SK-N-MC (cell line): ENCODE measurements around the gene CD36.

ENCODE experiments used
- DNase-seq: peaks from one replicate; pipeline ENCODE4 v3.0.0-alpha.2; 2011; ENCODE audit warnings: low read depth, low spot score
- H3K27ac ChIP-seq: fragments of 200-600 bp; sonication (generic); 2 replicates; pipeline ENCODE4 v1.5.1; 2016; ENCODE audit warnings: mixed run types
- H3K36me3 ChIP-seq: fragments of 200-600 bp; sonication (generic); 2 replicates; pipeline ENCODE4 v1.6.1; 2017; ENCODE audit warnings: antibody characterized with exemption, low read length, mixed read lengths; ENCODE audit not compliant: insufficient read depth
- H3K4me3 ChIP-seq: fragments of 200-600 bp; sonication (generic); 2 replicates; pipeline ENCODE4 v1.5.1; 2016
- H3K9ac ChIP-seq: fragments of 200-600 bp; sonication (generic); 2 replicates; pipeline ENCODE4 v1.8.0; 2017; ENCODE audit warnings: mixed run types, mixed read lengths; ENCODE audit not compliant: insufficient read length
- H3K9me3 ChIP-seq: fragments of 200-600 bp; sonication (generic); 2 replicates; pipeline ENCODE4 v1.6.1; 2017; ENCODE audit warnings: low read depth, mild to moderate bottlenecking, antibody characterized with exemption, low read length, moderate library complexity, mixed read lengths
- EZH2 ChIP-seq: fragments of 200-600 bp; sonication (generic); IDR thresholded peaks from one replicate; pipeline ENCODE4 v1.6.1; 2017; ENCODE audit warnings: antibody characterized with exemption
- FOXP2 ChIP-seq: optimal IDR thresholded peaks from 2 replicates; pipeline ENCODE3; 2011; ENCODE audit warnings: mild to moderate bottlenecking, moderate library complexity; ENCODE audit not compliant: insufficient read depth; ENCODE audit errors: extremely low read length, control extremely low read depth
- POLR2AphosphoS5 ChIP-seq: IDR thresholded peaks from 2 replicates; pipeline ENCODE4 v1.6.1; 2012; ENCODE audit warnings: mild to moderate bottlenecking, low read depth, low read length, borderline replicate concordance

The CD36 gene

DNA sequence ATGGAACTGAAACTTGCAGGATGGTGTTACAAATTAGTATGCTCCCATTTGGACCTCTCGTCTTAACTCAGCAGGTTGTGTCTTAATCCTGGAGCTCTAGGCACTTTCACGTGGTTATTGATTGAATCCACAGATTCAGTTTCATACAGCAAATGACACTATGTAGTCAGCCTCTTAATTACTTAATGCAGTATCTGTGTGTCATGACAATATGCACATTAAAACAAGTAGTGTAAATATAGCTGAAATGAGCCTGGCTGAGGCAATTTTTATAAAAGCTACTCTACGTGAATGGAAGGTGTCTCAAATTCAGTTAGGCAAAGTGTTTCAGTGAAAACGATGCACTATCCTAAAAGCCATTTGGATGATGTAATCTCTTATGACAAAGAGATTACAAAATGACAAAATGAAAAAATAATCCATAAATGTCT, 86.8 kb downstream of the CD36 start:
- Histone ChIP-seq H3K27ac (no peak overlapping the region), H3K9ac (no peak overlapping the region), H3K4me3 (no peak overlapping the region), H3K9me3 (no peaks in the 10 kb centered on the region), H3K36me3 (no peaks in the 10 kb centered on the region)
- no peak for DNase-seq
- TF ChIP-seq POLR2AphosphoS5 = no peak
- TF ChIP-seq FOXP2 = no peak
- no peak for TF ChIP-seq EZH2
